Smooth muscle cell (in vitro differentiated cells): ENCODE data around the gene LOXL3. TPM values are rescaled to one million over a fixed set of nuclear protein-coding genes. Genes with fewer than 3 reads are reported as not detected.
A peak's percentile ranks its signal among the peaks of the same experiment; 100 is the strongest.

Source experiments
- DNase-seq: peaks from one replicate; lab custom pipeline; 2025; ENCODE audit not compliant: unreplicated experiment; lab: John Stamatoyannopoulos, UW
- H2AFZ ChIP-seq: fragments of 200-600 bp; sonication (generic); 2 replicates; pipeline ENCODE4 v1.6.0; 2016; ENCODE audit warnings: antibody characterized with exemption, low read depth, mild to moderate bottlenecking
- H3F3A ChIP-seq: fragments of 200-600 bp; sonication (generic); 2 replicates; pipeline ENCODE4 v1.6.0; 2017; ENCODE audit warnings: antibody characterized with exemption, low read depth
- H3K27ac ChIP-seq: fragments of 200-600 bp; sonication (generic); 2 replicates; pipeline ENCODE4 v1.5.1; 2016; ENCODE audit warnings: low read depth, mild to moderate bottlenecking
- H3K27me3 ChIP-seq: fragments of 200-600 bp; sonication (generic); 2 replicates; pipeline ENCODE4 v1.6.1; 2016; ENCODE audit warnings: low read depth, mild to moderate bottlenecking
- H3K36me3 ChIP-seq: fragments of 200-600 bp; sonication (generic); 2 replicates; pipeline ENCODE4 v1.5.1; 2016; ENCODE audit warnings: low read depth
- H3K4me1 ChIP-seq: fragments of 200-600 bp; sonication (generic); 2 replicates; pipeline ENCODE4 v1.5.1; 2016; ENCODE audit warnings: low read depth
- H3K4me2 ChIP-seq: fragments of 200-600 bp; sonication (generic); 2 replicates; pipeline ENCODE4 v1.6.0; 2016; ENCODE audit warnings: mild to moderate bottlenecking
- H3K4me3 ChIP-seq: fragments of 200-600 bp; sonication (generic); 2 replicates; pipeline ENCODE4 v1.5.1; 2016; ENCODE audit warnings: mild to moderate bottlenecking
- H3K79me2 ChIP-seq: fragments of 200-600 bp; sonication (generic); 2 replicates; pipeline ENCODE4 v1.6.0; 2016; ENCODE audit warnings: low read depth, mild to moderate bottlenecking
- H3K9ac ChIP-seq: fragments of 200-600 bp; sonication (generic); 2 replicates; pipeline ENCODE4 v1.6.0; 2016; ENCODE audit warnings: low read depth
- H3K9me3 ChIP-seq: fragments of 200-600 bp; sonication (generic); replicated peaks from 2 replicates; pipeline ENCODE4 v1.5.1; 2016; ENCODE audit warnings: low read depth
- H4K20me1 ChIP-seq: fragments of 200-600 bp; sonication (generic); 2 replicates; pipeline ENCODE4 v1.6.0; 2016; ENCODE audit warnings: low read depth
- CTCF ChIP-seq: fragments of 200-600 bp; sonication (generic); IDR thresholded peaks from 2 replicates; pipeline ENCODE4 v1.5.1; 2017; ENCODE audit warnings: borderline replicate concordance, mild to moderate bottlenecking, antibody characterized with exemption; ENCODE audit not compliant: insufficient read depth, poor library complexity, severe bottlenecking
- WGBS: methylation state at CpG from one replicate; pipeline ENCODE4 v1.1.7; 2016; ENCODE audit warnings: low lambda C conversion rate; 5-methylcytosine and 5-hydroxymethylcytosine counted together
- polyA plus RNA-seq: library from polyadenylated mRNA; unstranded; fragments of >200 nt; fragmentation: Nextera tagmentation; extraction: Ambion mirVana; gene quantifications from 2 replicates; pipeline ENCODE4 v1.2.1, GENCODE V29; 2016
- total RNA-seq: library from RNA; depleted of rRNA; stranded (reverse); fragments of >200 nt; gene quantifications from 2 replicates; pipeline ENCODE4 v1.2.3, GENCODE V29; 2014

LOXL3 gene
- total and polyA plus RNA-seq, 2 experiments from 2014 or later: 123 to 190 TPM

- H4K20me1 ChIP-seq: no peaks in the 10 kb centered on the region
- H3K4me1 ChIP-seq: peaks cover 4% of the 10 kb centered on the region
- H3K9me3 ChIP-seq: no peaks in the 10 kb centered on the region
- peaks cover 12% of the 10 kb centered on the region for H3K79me2 ChIP-seq
- no peaks in the 10 kb centered on the region for H3K36me3 ChIP-seq
- no peak overlapping the region for H2AFZ ChIP-seq
- H3K27me3 ChIP-seq: no peaks in the 10 kb centered on the region
- no peak overlapping the region for H3K9ac ChIP-seq
- WGBS: 96% methylated on average over 12 of the region's 12 CpGs
- H3F3A ChIP-seq: peaks cover 29% of the 10 kb centered on the region
- no peak overlapping the region for H3K4me3 ChIP-seq
- DNase-seq: no peak
- H3K27ac ChIP-seq: no peak overlapping the region
- TF ChIP-seq CTCF: no peak
- no peak overlapping the region for H3K4me2 ChIP-seq
Measured at GRCh38 chr2:74534411-74534810, 19.3 kb downstream of the LOXL3 start.

GRCh38 chr2:74533464-74533863 lies 20.3 kb downstream of the LOXL3 start:
- no peak for DNase-seq
- WGBS: 89% methylated on average over 4 of the region's 4 CpGs
- Histone ChIP-seq H3K79me2 (peaks cover 21% of the 10 kb centered on the region), H3K4me1 (peaks cover 9% of the 10 kb centered on the region), H4K20me1 (no peaks in the 10 kb centered on the region), H3K4me2 (no peak overlapping the region), H3K9me3 (no peaks in the 10 kb centered on the region), H3K27me3 (no peaks in the 10 kb centered on the region), H3K27ac (no peak overlapping the region), H2AFZ (no peak overlapping the region), H3K4me3 (no peak overlapping the region), H3K9ac (no peak overlapping the region), H3F3A (peaks cover 29% of the 10 kb centered on the region), H3K36me3 (no peaks in the 10 kb centered on the region)
- no peak for TF ChIP-seq CTCF

- H3K4me3 ChIP-seq: no peak overlapping the region
- H3K27me3 ChIP-seq: no peaks in the 10 kb centered on the region
- peaks cover 28% of the 10 kb centered on the region for H3K79me2 ChIP-seq
- H3F3A ChIP-seq: peaks cover 28% of the 10 kb centered on the region
- no peak overlapping the region for H3K9ac ChIP-seq
- no peak overlapping the region for H3K4me2 ChIP-seq
- no peak for DNase-seq
- no peaks in the 10 kb centered on the region for H3K9me3 ChIP-seq
- H3K27ac ChIP-seq: no peak overlapping the region
- peaks cover 11% of the 10 kb centered on the region for H3K4me1 ChIP-seq
- H4K20me1 ChIP-seq: peaks cover 11% of the 10 kb centered on the region
- TF ChIP-seq CTCF: peak; percentile 30
- H3K36me3 ChIP-seq: no peaks in the 10 kb centered on the region
- no peak overlapping the region for H2AFZ ChIP-seq
Measured at GRCh38 chr2:74532222-74532621, 21.5 kb downstream of the LOXL3 start.

DNA sequence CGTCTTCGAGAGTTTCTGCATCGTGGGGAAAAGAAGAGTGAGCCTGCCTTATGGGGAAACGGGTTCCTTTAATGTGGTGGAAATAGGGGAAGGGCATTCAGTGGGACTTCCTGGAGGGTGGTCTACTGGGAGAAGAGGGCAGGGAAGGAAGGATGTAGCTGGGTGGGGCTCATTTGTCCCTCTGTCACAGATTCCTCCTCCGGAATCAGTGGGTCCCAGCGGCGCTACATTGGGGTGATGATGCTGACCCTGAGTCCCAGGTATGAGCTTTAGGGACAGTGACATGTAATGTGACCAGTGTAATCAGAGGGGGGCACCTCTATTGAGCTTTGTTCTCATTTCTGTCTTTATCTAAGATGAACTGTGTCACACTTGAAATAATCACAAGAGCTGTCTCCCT lies 22.1 kb downstream of the LOXL3 start:
- H3K27me3 ChIP-seq: no peaks in the 10 kb centered on the region
- no peak for TF ChIP-seq CTCF
- DNase-seq: no peak
- H3K36me3 ChIP-seq: no peaks in the 10 kb centered on the region
- H3K4me3 ChIP-seq: no peak overlapping the region
- H4K20me1 ChIP-seq: peaks cover 11% of the 10 kb centered on the region
- H2AFZ ChIP-seq: no peak overlapping the region
- peak overlapping the region; percentile 99 for H3K4me2 ChIP-seq
- WGBS: 89% methylated on average over 7 of the region's 7 CpGs
- peaks cover 22% of the 10 kb centered on the region for H3F3A ChIP-seq
- peaks cover 28% of the 10 kb centered on the region for H3K79me2 ChIP-seq
- H3K27ac ChIP-seq: peak overlapping the region; percentile 71
- no peak overlapping the region for H3K9ac ChIP-seq
- no peaks in the 10 kb centered on the region for H3K9me3 ChIP-seq
- H3K4me1 ChIP-seq: peaks cover 11% of the 10 kb centered on the region
